Left lobe of liver (tissue), 2 donors: ENCODE data around the gene ESPN. TPM values are rescaled to one million over a fixed set of nuclear protein-coding genes. Genes with fewer than 3 reads are reported as not detected.
A peak's percentile ranks its signal among the peaks of the same experiment; 100 is the strongest.

ENCODE experiments used
- ATAC-seq: fragments of 200-7000 bp; cut with Tn5 transposase; one replicate; pipeline ENCODE4 v1.9.1; 2020; ENCODE audit warnings: mild to moderate bottlenecking, moderate library complexity
- DNase-seq: peaks from one replicate; pipeline ENCODE4 v3.0.0-alpha.2; 2020; ENCODE audit warnings: low spot score
- total RNA-seq: library from RNA; stranded (reverse); gene quantifications from one replicate; pipeline ENCODE4 v1.2.1, GENCODE V29; 2021
- donor health status: DM: no; HTN: no; CAD: no; lungs with moderate emphysema.
- donor health status: DM: no; HTN: yes; CAD: no.

ESPN gene
- total RNA-seq, 1 donor from 2014 or later, result 172 TPM

- no peak for DNase-seq
- ATAC-seq, result no peak
Observed at GRCh38 chr1:6508816-6509189, 84.2 kb downstream of the ESPN start.

- no peak for DNase-seq
- no peak for ATAC-seq
Observed at GRCh38 chr1:6509220-6509918, 84.8 kb downstream of the ESPN start.

DNA sequence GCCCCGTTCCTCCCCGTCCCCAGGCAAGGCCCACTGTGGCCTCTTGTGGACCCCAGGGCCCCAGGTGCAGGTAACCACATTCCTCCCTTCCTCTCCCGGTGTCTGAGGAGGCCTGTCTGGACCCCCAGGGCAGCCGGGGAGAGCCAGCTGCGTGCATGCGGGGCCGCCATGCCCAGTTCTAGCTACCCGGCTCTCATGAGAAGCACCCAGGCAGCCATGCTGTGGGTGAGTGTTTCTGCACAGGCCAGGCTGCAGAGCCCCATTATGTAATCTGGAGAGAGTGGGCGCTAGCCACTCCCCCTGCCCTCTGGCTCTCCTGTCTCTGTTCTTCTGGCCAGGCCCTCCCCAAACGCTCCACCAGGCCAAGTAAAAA is 85.3 kb downstream of the ESPN start:
- DNase-seq (no peak), ATAC-seq (peak; percentile 52)

DNA sequence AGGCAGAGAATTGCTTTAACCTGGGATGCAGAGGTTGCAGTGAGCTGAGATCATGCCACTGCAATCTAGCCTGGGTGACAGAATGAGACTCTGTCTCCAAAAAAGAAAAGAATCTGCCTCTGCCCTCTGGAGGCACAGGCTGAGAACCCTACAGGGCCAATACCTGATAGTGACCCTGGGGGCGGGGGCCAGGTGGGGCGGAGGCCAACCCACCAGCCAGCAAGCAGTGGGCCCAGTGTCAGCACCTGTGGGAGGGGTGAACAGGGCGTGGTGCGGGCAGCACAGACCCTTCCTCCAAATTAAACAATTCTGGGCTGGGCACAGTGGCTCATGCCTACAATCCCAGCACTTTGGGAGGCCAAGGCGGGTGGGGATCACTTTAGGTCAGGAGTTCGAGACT is 85.9 kb downstream of the ESPN start:
- ATAC-seq (no peak), DNase-seq (no peak)

Other genes with a start within 250 kb of the ESPN start
- gene CHD5, start 244.5 kb upstream of the ESPN start, total RNA-seq, result 0.08 TPM
- gene RPL22, start 225.2 kb upstream of the ESPN start, total RNA-seq, result 109 TPM
- gene RNF207, start 218.7 kb upstream of the ESPN start, total RNA-seq, result 17.7 TPM
- 25.9 TPM for gene ICMT, start 188.8 kb upstream of the ESPN start, total RNA-seq
- not detected for gene HES3, start 180.6 kb upstream of the ESPN start, total RNA-seq
- gene GPR153, start 163.7 kb upstream of the ESPN start, total RNA-seq, result 40.0 TPM
- gene ACOT7, start 31.0 kb upstream of the ESPN start, total RNA-seq, result 13.2 TPM
- 0.13 TPM for gene HES2, start 4.9 kb upstream of the ESPN start, total RNA-seq
- 2.1 TPM for gene TNFRSF25, start 41.4 kb downstream of the ESPN start, total RNA-seq
- 1.1 TPM for gene PLEKHG5, start 66.9 kb downstream of the ESPN start, total RNA-seq
- 11.1 TPM for gene NOL9, start 129.7 kb downstream of the ESPN start, total RNA-seq
- gene TAS1R1, start 130.5 kb downstream of the ESPN start, total RNA-seq, result 0.05 TPM
- gene ZBTB48, start 155.2 kb downstream of the ESPN start, total RNA-seq, result 38.4 TPM
- 20.0 TPM for gene KLHL21, start 178.1 kb downstream of the ESPN start, total RNA-seq
- gene PHF13, start 189.0 kb downstream of the ESPN start, total RNA-seq, result 5.5 TPM
- 9.7 TPM for gene THAP3, start 200.1 kb downstream of the ESPN start, total RNA-seq